CD4-positive, alpha-beta T cell (primary cell): ENCODE measurements around the gene MED25. TPM values are rescaled to one million over a fixed set of nuclear protein-coding genes. Genes with fewer than 3 reads are reported as not detected.
A peak's percentile ranks its signal among the peaks of the same experiment; 100 is the strongest.

Source experiments
- ATAC-seq: fragments of 200-7000 bp; cut with Tn5 transposase; one replicate; pipeline ENCODE4 v1.10.0; 2022; ENCODE audit warnings: mild to moderate bottlenecking; ENCODE audit not compliant: poor library complexity
- CTCF ChIA-PET: fragments of 350-600 bp; sonication (Branson Sonifier 250); formaldehyde crosslinking; loops from one replicate; lab custom pipeline; 2021; ENCODE audit warnings: antibody characterized with exemption, inconsistent platforms; lab: Charles Lee
- POLR2A ChIA-PET: fragments of 350-600 bp; sonication (Branson Sonifier 250); formaldehyde crosslinking; loops from one replicate; lab custom pipeline; 2021; ENCODE audit warnings: antibody characterized with exemption, inconsistent platforms; lab: Charles Lee
- DNase-seq, 14 experiments: peaks; one replicate each; pipeline ENCODE4 v3.0.0-alpha.2; 2013 to 2020; ENCODE audit warnings: mixed read lengths in 2 of 14
- H3K27ac ChIP-seq, 2 donors: one replicate each; pipeline versions ENCODE4 v1.5.1 to v1.7.0; 2013; ENCODE audit warnings: low read length in 2 of 2, low read depth in 1 of 2, mild to moderate bottlenecking in 1 of 2
- H3K27me3 ChIP-seq, 2 experiments: 1 replicate in 1 of 2; 2 replicates in 1 of 2; pipeline versions ENCODE4 v1.6.1 to v1.7.0; 2013; ENCODE audit warnings: low read length in 2 of 2, control low read depth in 1 of 2, mild to moderate bottlenecking in 1 of 2, moderate library complexity in 1 of 2; ENCODE audit not compliant: insufficient read depth in 2 of 2, control insufficient read depth in 1 of 2
- H3K36me3 ChIP-seq: one replicate; pipeline ENCODE4 v1.6.1; 2013; ENCODE audit warnings: low read length, control low read depth; ENCODE audit not compliant: insufficient read depth
- H3K4me1 ChIP-seq: one replicate; pipeline ENCODE4 v1.6.1; 2013; ENCODE audit warnings: low read length, control low read depth; ENCODE audit not compliant: insufficient read depth
- H3K4me3 ChIP-seq: one replicate; pipeline ENCODE4 v1.5.1; 2013; ENCODE audit warnings: mild to moderate bottlenecking, low read length, moderate library complexity
- H3K9me3 ChIP-seq, 2 experiments: 1 replicate in 1 of 2; 2 replicates in 1 of 2; pipeline versions ENCODE4 v1.6.1 to v1.7.0; 2013; ENCODE audit warnings: low read length in 2 of 2, mild to moderate bottlenecking in 2 of 2, control low read depth in 1 of 2, moderate library complexity in 1 of 2; ENCODE audit not compliant: control insufficient read depth in 1 of 2, insufficient read depth in 1 of 2
- H3K27ac Mint-ChIP-seq: one replicate; pipeline ENCODE4 v1.8.0; 2020; ENCODE audit warnings: mixed read lengths
- H3K27me3 Mint-ChIP-seq: one replicate; pipeline ENCODE4 v1.8.0; 2021; ENCODE audit warnings: mixed read lengths
- H3K36me3 Mint-ChIP-seq: one replicate; pipeline ENCODE4 v1.8.0; 2021; ENCODE audit warnings: low read depth, mixed read lengths
- H3K4me1 Mint-ChIP-seq: one replicate; pipeline ENCODE4 v1.8.0; 2021; ENCODE audit warnings: low read depth, mixed read lengths
- H3K4me3 Mint-ChIP-seq: one replicate; pipeline ENCODE4 v1.8.0; 2020; ENCODE audit warnings: mild to moderate bottlenecking, mixed read lengths
- H3K9me3 Mint-ChIP-seq: one replicate; pipeline ENCODE4 v1.8.0; 2020; ENCODE audit warnings: mixed read lengths
- intact Hi-C, 2 experiments: fragments of 100-400 bp; cut with DNase I in 1 of 2; cut with micrococcal nuclease in 1 of 2; formaldehyde crosslinking; loops; one replicate each; pipeline versions ENCODE4 v1.15.1 to v1.9.0; 2023 to 2025; cut with DNase I, micrococcal nuclease
- total RNA-seq, 174 experiments: library from RNA in 2 of 174; stranded (reverse) in 2 of 174; gene quantifications; one replicate each; pipeline ENCODE4 v1.2.3 and lab custom pipeline; 2021 to 2026
- TF ChIP-seq, protein P1 (sequence below): fragments of 200-600 bp; IDR thresholded peaks from one replicate; pipeline ENCODE4 v1.8.0; 2022; ENCODE audit warnings: antibody characterized with exemption, mild to moderate bottlenecking

MED25 gene
- total RNA-seq, 2 experiments from 2014 or later: 67.2 to 67.8 TPM

- Mint-ChIP-seq H3K27me3 (no peaks in the 10 kb centered on the region), H3K4me3 (no peak overlapping the region), H3K4me1 (peaks cover 23% of the 10 kb centered on the region), H3K9me3 (no peaks in the 10 kb centered on the region), H3K27ac (no peak overlapping the region), H3K36me3 (peaks cover 26% of the 10 kb centered on the region)
- Histone ChIP-seq H3K36me3 (peaks cover 30% of the 10 kb centered on the region), H3K4me1 (peaks cover 39% of the 10 kb centered on the region), H3K9me3 (no peaks in the 10 kb centered on the region), H3K27me3 (no peaks in the 10 kb centered on the region), H3K4me3 (peak overlapping the region; percentile 88), H3K27ac (peak overlapping the region; percentile 98 to 100)
- TF ChIP-seq, protein P1, sequence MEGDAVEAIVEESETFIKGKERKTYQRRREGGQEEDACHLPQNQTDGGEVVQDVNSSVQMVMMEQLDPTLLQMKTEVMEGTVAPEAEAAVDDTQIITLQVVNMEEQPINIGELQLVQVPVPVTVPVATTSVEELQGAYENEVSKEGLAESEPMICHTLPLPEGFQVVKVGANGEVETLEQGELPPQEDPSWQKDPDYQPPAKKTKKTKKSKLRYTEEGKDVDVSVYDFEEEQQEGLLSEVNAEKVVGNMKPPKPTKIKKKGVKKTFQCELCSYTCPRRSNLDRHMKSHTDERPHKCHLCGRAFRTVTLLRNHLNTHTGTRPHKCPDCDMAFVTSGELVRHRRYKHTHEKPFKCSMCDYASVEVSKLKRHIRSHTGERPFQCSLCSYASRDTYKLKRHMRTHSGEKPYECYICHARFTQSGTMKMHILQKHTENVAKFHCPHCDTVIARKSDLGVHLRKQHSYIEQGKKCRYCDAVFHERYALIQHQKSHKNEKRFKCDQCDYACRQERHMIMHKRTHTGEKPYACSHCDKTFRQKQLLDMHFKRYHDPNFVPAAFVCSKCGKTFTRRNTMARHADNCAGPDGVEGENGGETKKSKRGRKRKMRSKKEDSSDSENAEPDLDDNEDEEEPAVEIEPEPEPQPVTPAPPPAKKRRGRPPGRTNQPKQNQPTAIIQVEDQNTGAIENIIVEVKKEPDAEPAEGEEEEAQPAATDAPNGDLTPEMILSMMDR: no peak
- CTCF ChIA-PET: interaction anchor here (1.0 to 2.0 kb wide), 2 partner anchors 14 to 53 kb away, joined by 3 to 8 read pairs; no protein-coding TSS in a partner anchor
- intact Hi-C loops: loop anchor here (1.0 to 10.0 kb wide), 9 partner anchors 9 to 1242 kb away; partner anchors contain the start of genes FUZ (in 2 of the 2), AP2A1 (in 1 of the 2), ATF5 (in 1 of the 2) and DBP (in 1 of the 2)
- POLR2A ChIA-PET: interaction anchor here (0.6 to 3.7 kb wide), 25 partner anchors 9 to 883 kb away, joined by 3 to 63 read pairs (median 8); partner anchors contain the start of genes AP2A1, ATF5, FUZ and GYS1
- peak; percentile 62 for ATAC-seq
- peak; percentile 94 to 100 (median 98) for DNase-seq
Observed at GRCh38 chr19:49876422-49877019, 58.4 kb downstream of the MED25 start.

DNA sequence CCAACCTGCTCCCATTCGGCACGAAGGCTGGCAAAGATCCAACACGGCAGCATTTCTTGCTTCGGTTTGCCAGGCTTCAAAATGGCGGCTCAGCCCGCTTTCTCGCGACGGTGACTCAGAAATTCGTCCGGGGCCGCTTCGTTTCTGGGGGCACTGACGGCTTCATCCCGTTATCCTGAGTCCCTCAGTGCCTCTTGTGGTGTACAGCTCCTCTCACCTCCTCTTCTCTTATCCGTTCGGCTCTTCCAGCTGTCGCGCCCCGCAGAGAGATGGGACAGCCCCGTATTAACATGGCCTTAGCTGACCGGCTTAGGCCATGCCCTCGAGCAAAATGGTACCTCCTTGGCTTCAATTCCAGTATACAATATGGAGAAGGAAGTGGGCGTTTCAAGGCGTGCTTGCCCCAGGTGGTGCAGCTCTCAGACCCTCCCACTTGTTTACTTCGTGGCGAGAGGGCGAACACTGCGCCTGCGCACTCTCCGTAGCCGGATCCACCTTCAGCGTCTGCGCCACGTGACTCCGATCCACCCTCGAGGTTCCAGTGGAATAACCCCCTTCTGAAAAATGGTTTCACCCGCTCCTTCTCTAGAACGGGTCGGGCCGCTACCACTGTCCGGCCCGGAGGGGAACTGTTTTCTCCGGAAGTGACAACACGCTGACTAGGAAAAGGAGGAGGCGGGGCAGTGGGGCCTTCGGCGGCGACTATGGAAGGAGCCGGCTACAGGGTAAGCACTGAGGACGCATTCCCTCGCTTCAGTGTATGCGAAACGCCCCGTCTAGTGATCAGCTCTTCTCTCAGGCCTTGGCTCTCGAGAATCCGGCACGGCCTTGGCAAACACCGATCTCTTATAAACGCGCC lies 59.2 kb downstream of the MED25 start, which contains the start of the genes AKT1S1 and TBC1D17:
Gene AKT1S1, minus strand, starts transcription at position 336 of the 859 bp plus-strand sequence. CDS start 4,060 bp downstream, outside the sequence.
Gene TBC1D17, plus strand, starts transcription at position 683 of the 859 bp plus-strand sequence. Its CDS starts 22 bp downstream, at position 705.
- intact Hi-C loops: loop anchor here (1.0 to 10.0 kb wide), 7 partner anchors 10 to 1242 kb away; partner anchors contain the start of genes FUZ (in 2 of the 2), AP2A1 (in 1 of the 2), ATF5 (in 1 of the 2) and DBP (in 1 of the 2)
- H3K36me3 Mint-ChIP-seq: peaks cover 33% of the 10 kb centered on the region
- H3K9me3 ChIP-seq: no peaks in the 10 kb centered on the region
- no peak within 1 kb of the TSS for H3K27ac Mint-ChIP-seq
- DNase-seq (peak; percentile 95 to 100 (median 98)), ATAC-seq (peak; percentile 60)
- CTCF ChIA-PET: interaction anchor here (0.6 to 2.0 kb wide), 3 partner anchors 13 to 159 kb away, joined by 3 to 8 read pairs (median 3); no protein-coding TSS in a partner anchor
- H3K27me3 Mint-ChIP-seq: no peaks in the 10 kb centered on the region
- TF ChIP-seq, protein P1: no peak
- no peaks in the 10 kb centered on the region for H3K27me3 ChIP-seq
- H3K4me3 Mint-ChIP-seq: no peak within 1 kb of the TSS
- H3K4me3 ChIP-seq: peak within 1 kb of the TSS; percentile 88
- H3K36me3 ChIP-seq: peaks cover 37% of the 10 kb centered on the region
- POLR2A ChIA-PET: interaction anchor here (0.6 to 3.7 kb wide), 27 partner anchors 10 to 884 kb away, joined by 3 to 63 read pairs (median 8); partner anchors contain the start of genes AP2A1, ATF5, FUZ and GYS1
- H3K4me1 Mint-ChIP-seq: peaks cover 18% of the 10 kb centered on the region
- peak within 1 kb of the TSS; percentile 98 to 100 for H3K27ac ChIP-seq
- no peaks in the 10 kb centered on the region for H3K9me3 Mint-ChIP-seq
- H3K4me1 ChIP-seq: peaks cover 35% of the 10 kb centered on the region
